Activated CD4-positive, alpha-beta T cell treated with anti-CD3 and anti-CD28 coated beads, Interleukin-2, Interleukin-4, amounts not matched to agents 100 ng/mL and 50 ng/mL, durations not matched to agents 16 hours and 8 hours (primary cell): ENCODE data around the gene KPNA5.
A peak's percentile ranks its signal among the peaks of the same experiment; 100 is the strongest.
"Not testable (repeated sequence)": the region's sequence is repeated elsewhere in the genome, so short reads cannot be mapped to it uniquely, and the experiment has no call there.

Experiments used
- DNase-seq: peaks from one replicate; pipeline ENCODE4 v3.0.0-alpha.2; 2020; ENCODE audit warnings: low spot score

KPNA5 gene

DNA sequence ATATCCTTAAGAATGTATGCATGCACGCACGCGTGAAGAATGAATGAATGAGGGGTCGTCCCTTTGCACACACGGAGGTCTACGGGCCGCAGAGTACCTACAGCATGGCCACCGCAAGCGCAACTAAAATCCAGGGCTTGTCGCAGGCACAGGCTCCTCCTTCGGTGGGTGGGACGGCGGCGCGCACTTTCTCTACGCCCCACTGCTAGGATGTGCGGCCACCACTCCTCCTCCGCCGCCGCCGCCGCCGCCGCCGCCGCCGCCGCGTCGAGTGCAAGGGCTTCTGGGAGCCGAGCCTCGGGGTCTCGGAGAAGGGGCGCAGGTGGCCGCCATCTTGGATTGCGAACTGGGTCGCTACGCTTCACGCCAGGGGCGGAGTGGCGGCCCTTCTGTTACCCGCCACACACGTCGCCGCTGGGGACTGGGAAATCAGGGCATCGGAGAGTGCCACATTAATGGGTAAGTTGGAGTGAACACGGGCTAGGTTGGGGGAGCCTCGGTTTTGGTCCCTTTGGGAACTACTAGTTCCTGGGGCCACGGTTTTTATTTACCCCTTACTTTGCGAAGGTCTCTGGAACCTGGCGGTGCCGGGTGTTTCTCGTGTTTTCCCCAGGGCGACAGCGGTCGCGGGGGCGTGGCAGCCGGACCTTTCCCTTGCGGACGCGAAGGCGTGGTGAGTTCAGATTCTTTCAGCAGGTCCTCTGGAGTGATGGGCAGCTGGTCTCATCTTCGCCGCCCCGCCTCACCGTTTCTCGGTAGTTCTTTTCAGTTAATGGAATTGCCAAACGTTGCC is at the start of gene KPNA5:
TSS of gene KPNA5 (plus strand) at position 332 of the 793 bp plus-strand sequence. CDS start at position 456, 124 bp downstream.
- peak; percentile 92 for DNase-seq

DNA sequence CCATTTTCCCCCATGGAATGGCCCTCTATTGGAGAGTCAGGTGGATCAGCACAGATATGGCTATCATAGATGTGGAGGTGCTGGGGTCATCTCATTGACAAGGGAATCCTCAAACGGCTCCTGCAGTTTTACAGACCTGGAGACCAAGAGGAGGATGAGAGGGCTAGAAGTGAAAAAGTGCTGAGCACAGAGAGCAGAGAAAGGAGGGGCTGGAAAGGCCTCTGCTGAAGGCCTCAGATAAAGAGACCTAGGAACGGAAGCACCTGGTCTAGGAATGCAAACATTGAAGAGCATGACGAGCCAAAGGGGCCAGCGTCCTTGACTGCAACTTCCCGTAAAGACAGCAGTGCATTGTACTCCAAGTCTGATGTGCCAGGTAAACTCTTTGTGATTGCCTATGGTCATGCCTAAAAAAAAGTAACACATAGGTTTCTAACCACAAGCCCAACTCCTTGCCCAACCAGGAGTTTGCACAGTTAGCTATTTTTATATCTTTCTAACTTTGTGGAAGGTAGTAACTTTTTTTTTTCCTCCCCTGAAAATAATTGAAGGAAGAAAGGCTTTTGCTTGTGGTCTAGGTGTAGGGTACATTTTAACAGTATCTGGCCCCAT is 49.5 kb upstream of the KPNA5 start:
- no peak for DNase-seq

GRCh38 chr6:116633685-116634084 is 47.3 kb upstream of the KPNA5 start:
- DNase-seq: no peak

GRCh38 chr6:116648156-116648555 is 32.9 kb upstream of the KPNA5 start:
- no peak for DNase-seq

GRCh38 chr6:116649129-116649528 is 31.9 kb upstream of the KPNA5 start:
- no peak for DNase-seq

DNA sequence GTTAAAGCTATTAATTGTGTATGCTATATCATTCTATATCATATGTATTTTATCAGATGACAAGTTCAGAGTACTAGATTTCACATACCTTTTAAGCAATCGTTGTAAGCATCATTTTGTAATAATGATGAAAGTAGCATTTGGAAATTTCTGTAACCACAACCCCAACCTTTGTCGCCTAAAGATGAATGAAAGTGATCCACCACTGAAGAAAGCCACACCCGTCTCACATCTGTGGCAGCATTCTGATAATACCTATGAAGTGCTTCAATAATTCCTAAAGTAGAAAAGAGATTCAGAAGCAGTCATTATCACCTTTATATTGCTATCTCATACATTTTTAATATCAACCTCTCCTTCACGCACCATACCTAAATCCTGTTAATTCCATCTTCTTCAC is 29.1 kb upstream of the KPNA5 start:
- DNase-seq: no peak

DNA sequence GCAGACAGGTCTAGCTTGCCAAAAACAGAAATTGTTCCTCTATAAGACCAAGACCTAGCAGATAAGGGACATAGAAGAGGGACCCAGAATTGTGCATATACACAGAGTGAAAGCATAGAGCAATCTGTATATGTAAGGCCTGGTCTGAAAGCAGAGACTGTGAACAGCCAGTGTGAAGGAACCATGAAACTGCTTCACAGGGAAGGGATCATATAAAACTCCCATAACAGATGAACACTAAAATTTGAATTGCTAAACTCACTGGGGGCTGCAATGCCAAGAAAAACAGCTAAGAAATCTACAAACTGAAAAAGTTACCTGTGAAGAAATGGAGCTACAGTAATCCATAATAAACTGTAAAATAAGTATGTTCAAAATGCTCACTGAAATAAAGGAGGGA is 19.4 kb upstream of the KPNA5 start:
- DNase-seq: no peak

GRCh38 chr6:116662202-116662601 is 18.8 kb upstream of the KPNA5 start:
- DNase-seq: peak; percentile 15

- DNase-seq: no peak
Observed at GRCh38 chr6:116663308-116663707, 17.7 kb upstream of the KPNA5 start.

GRCh38 chr6:116664169-116664568 is 16.8 kb upstream of the KPNA5 start:
- not testable (repeated sequence) for DNase-seq

DNA sequence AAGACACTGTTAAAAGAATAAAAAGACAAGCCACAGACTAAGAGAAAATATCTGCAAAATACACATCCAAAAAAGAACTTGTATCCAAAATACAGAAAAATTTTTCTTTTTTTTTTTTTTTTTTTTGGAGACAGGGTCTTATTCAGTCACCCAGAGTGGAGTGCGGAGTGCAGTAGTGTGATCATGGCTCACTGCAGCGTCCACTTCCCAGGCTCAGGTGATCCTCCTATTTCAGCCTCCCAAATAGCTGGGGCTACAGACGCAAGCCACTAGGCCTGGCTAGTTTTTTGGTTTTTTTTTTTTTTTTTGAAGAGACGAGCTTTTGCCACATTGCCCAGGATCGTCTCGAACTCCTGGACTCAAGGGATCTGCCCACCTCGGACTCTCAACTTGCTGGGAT is 15.5 kb upstream of the KPNA5 start:
- no peak for DNase-seq

DNA sequence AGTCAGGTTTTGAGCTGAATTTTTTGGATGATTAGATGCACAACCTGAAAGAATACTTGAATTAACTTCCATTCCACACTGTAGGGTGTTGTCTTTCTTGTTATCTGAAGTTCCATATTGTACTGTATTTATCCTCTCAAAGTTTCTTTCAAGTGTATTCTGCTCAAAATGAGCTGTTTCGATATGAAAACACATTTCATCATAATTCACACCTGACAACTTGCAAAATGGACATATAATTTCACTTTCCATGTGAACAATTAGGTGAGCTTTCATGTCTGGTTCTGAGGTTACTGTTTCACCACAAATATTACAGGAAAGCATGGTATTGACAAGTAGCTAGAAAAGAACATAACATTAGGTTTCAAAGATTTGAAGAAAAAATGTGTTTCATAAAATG is 14.1 kb upstream of the KPNA5 start:
- peak; percentile 69 for DNase-seq

DNA sequence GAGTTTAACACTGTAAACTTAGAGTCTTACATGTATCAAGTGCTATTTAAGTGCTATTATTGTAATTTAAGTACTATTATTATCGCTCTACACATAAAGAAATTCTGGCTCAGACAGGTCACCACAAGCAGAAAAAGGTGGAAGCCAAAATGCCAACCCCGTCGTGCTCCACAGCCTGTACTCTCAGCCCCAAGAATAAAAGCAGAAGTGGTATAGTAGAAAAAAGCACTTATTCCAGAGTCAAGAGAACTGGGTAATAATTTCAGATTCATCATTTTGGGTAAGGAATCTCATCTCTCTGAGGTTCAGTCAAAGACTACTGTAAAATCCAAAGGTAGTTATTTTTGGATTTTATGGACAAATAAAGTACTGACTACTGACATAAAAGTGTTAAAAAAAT is 13.4 kb upstream of the KPNA5 start:
- DNase-seq: no peak

DNA sequence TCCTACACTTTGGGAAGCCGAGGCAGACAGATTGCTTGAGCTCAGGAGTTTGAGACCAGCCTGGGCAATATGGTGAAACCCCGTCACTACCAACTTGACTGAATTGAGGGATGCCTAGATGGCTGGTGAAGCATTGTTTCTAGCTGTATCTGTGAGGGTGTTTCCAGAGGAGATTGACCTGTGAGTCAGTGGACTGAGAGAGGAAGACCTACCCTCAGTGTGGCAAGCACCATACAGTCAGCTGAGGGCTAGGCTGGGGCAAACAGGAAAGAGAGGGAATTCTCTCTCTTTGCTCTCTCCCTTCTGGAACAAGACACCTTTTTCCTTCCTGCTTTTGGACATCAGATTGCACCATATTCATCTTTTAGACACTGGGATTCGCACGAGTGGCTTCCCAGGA is 8.7 kb upstream of the KPNA5 start:
- no peak for DNase-seq

- no peak for DNase-seq
Observed at GRCh38 chr6:116676021-116676420, 5.0 kb upstream of the KPNA5 start.

DNA sequence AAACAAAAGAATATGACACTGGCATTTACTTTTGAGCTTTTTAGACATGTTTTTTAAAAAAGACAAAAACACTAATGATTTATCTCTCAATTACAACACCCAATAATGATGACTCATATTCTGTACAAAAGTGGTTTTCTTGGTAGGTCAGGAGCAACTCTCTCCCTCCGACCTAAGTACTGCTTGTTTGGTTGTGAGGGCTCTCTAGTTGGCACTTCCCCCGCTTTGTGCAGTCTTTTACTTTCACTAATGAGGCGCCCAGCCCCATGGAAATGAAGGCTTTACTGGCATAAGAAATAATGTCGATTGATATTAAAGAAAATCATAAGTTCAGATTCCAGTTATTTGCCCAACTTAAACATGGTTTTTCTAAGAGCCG is 1.3 kb downstream of the KPNA5 start:
- DNase-seq: peak; percentile 65

GRCh38 chr6:116685437-116685993 is 4.5 kb downstream of the KPNA5 start:
- DNase-seq: no peak

DNA sequence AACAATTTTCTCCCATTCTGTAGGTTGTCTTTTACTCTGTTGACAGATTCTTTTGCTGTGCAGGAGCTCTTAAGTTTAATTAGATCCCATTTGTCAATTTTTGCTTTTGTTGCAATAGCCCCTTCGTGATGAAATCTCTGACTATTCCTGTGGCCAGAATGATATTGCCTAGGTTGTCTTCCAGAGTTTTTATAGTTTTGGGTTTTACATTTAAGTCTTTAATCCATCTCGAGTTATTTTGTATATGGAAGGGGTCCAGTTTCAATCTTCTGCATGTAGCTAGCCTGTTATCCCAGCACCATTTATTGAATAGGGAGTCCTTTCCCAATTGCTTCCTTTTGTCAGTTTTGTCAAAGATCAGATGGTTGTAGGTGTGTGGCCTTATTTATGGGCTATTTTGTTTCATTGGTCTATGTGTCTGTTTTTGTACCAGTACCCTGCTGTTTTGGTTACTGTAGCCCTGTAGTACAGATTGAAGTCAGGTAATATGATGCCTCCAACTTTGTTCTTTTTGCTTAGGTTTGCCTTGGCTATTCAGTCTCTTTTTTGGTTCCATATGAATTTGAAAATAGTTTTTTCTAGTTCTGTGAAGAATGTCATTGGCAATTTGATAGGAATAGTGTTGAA is 5.6 kb downstream of the KPNA5 start:
- DNase-seq: not testable (repeated sequence)

GRCh38 chr6:116691154-116691553 is 10.1 kb downstream of the KPNA5 start:
- DNase-seq: no peak

DNA sequence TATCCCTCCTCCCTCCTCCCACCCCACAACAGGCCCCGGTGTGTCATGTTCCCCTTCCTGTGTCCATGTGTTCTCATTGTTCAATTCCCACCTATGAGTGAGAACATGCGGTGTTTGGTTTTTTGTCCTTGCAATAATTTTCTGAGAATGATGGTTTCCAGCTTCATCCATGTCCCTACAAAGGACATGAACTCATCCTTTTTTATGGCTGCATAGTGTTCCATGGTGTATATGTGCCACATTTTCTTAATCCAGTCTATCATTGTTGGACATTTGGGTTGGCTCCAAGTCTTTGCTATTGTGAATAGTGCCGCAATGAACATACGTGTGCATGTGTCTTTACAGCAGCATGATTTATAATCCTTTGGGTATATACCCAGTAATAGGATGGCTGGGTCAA is 11.9 kb downstream of the KPNA5 start:
- not testable (repeated sequence) for DNase-seq

GRCh38 chr6:116693275-116693674 is 12.3 kb downstream of the KPNA5 start:
- not testable (repeated sequence) for DNase-seq

DNA sequence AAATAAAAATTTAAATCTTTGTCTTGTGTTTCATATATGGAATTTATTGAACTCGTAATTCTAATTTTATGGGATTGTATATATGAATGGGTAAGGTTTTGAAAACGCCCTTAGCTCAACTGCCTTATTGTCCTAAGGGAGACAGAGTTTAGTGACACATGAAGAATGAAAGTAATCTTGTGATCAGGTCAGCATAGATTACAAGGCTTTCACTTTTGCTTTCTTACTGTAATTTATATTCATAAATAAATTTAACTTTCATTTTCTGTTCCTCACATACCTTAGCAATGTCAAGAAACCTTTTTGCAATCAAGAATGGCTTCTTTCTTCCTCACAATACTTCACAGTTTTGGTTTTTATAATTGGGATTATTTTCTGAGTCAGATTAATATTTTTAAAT is 14.4 kb downstream of the KPNA5 start:
- DNase-seq: no peak

- no peak for DNase-seq
Observed at GRCh38 chr6:116697480-116697879, 16.5 kb downstream of the KPNA5 start.
